ENCODE data around the gene HOXC12. TPM values are rescaled to one million over a fixed set of nuclear protein-coding genes. Genes with fewer than 3 reads are reported as not detected.

The HOXC12 gene
- total and polyA plus RNA-seq, 4 donors = not detected

DNA sequence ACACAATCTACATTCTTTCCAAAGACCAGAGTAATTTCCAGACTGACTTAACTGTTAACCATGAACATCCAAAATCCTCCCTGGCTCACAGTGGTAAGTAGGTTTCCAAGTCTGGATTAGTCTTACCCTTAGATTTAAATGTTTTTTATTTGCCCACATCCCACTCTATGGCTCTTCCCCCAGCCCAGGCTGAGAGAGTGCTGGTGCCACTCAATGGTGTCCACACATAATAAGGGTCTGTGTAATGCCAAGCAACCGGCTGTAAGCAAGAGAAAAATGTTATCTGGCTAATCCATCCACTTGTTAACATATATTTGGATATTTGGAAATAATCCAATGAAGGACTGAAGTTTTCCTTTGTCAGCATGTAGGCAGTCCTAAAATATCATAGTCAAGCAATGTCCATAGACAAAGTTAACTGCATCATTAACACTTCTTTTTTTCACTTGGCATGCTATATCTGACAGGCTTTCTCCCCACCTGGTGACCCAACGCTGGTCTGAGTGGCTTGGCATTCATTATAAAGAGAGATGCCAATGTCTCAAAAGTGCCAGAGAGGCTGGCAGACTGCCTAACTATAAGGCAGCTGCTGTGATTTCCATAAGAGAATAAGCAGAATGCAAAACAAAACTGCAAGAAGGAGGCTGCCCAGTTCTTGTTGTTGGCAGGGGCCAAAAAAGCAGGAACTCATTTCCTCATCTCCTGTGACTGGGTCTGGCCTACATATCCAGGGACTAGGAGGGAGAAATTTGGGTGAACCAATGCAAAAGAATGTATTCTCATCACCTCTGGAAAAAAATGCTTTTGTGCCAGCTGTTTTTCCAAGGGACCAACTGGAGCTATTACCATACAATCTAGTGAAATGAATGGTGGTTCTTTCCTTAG, 29.9 kb upstream of the HOXC12 start:
- H3K9ac ChIP-seq (ENCODE audit: insufficient read depth in 1 of 2, low read length in 2 of 2) = no peak overlapping the region
- no peak overlapping the region for H3K4me3 ChIP-seq
- DNase-seq = no peak
- H3K9me3 ChIP-seq (ENCODE audit: control insufficient read depth in 4 of 4, insufficient read depth in 3 of 4, low read length in 3 of 4) = peaks cover 0 to 9% (median 0%) of the 10 kb centered on the region in 4 donors
- peaks cover 0 to 3% (median 0%) of the 10 kb centered on the region in 5 donors for H3K4me1 ChIP-seq (ENCODE audit: control insufficient read depth in 5 of 5, insufficient read depth in 5 of 5, low read length in 5 of 5)
- no peaks in the 10 kb centered on the region for H3K36me3 ChIP-seq (ENCODE audit: control insufficient read depth in 4 of 4, insufficient read depth in 4 of 4, low read length in 4 of 4)
- TF ChIP-seq, protein P1, sequence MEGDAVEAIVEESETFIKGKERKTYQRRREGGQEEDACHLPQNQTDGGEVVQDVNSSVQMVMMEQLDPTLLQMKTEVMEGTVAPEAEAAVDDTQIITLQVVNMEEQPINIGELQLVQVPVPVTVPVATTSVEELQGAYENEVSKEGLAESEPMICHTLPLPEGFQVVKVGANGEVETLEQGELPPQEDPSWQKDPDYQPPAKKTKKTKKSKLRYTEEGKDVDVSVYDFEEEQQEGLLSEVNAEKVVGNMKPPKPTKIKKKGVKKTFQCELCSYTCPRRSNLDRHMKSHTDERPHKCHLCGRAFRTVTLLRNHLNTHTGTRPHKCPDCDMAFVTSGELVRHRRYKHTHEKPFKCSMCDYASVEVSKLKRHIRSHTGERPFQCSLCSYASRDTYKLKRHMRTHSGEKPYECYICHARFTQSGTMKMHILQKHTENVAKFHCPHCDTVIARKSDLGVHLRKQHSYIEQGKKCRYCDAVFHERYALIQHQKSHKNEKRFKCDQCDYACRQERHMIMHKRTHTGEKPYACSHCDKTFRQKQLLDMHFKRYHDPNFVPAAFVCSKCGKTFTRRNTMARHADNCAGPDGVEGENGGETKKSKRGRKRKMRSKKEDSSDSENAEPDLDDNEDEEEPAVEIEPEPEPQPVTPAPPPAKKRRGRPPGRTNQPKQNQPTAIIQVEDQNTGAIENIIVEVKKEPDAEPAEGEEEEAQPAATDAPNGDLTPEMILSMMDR (IDR thresholded peaks at IDR 0.05; ENCODE audit: control extremely low read depth, extremely low read depth) = no peak
- peaks cover 21 to 100% (median 94%) of the 10 kb centered on the region in 3 donors for H3K27me3 ChIP-seq (ENCODE audit: control insufficient read depth in 3 of 3, insufficient read depth in 3 of 3, low read length in 2 of 3)
- 18 to 66% methylated on average over 2 of the region's 2 CpGs for WGBS, 2 donors
- no peak overlapping the region for H3K27ac ChIP-seq (ENCODE audit: low read depth in 1 of 2, low read length in 1 of 2)
- ATAC-seq (ENCODE audit: insufficient read depth, low FRiP score) = no peak

- Histone ChIP-seq H3K27ac (ENCODE audit: low read depth in 1 of 2, low read length in 1 of 2) (no peak overlapping the region), H3K9ac (ENCODE audit: insufficient read depth in 1 of 2, low read length in 2 of 2) (no peak overlapping the region), H3K9me3 (ENCODE audit: control insufficient read depth in 4 of 4, insufficient read depth in 3 of 4, low read length in 3 of 4) (peaks cover 0 to 14% (median 0%) of the 10 kb centered on the region in 4 donors), H3K36me3 (ENCODE audit: control insufficient read depth in 4 of 4, insufficient read depth in 4 of 4, low read length in 4 of 4) (no peaks in the 10 kb centered on the region), H3K27me3 (ENCODE audit: control insufficient read depth in 3 of 3, insufficient read depth in 3 of 3, low read length in 2 of 3) (peaks cover 30 to 100% (median 99%) of the 10 kb centered on the region in 3 donors), H3K4me3 (no peak overlapping the region), H3K4me1 (ENCODE audit: control insufficient read depth in 5 of 5, insufficient read depth in 5 of 5, low read length in 5 of 5) (peaks cover 0 to 3% (median 0%) of the 10 kb centered on the region in 5 donors)
- DNase-seq = no peak
- no peak for ATAC-seq (ENCODE audit: insufficient read depth, low FRiP score)
- TF ChIP-seq, protein P1 (IDR thresholded peaks at IDR 0.05; ENCODE audit: control extremely low read depth, extremely low read depth) = no peak
- WGBS, 2 donors = 4 to 7% methylated on average over 40 to 45 of the region's 45 CpGs
Observed at GRCh38 chr12:53927220-53928029, 27.3 kb upstream of the HOXC12 start.

DNA sequence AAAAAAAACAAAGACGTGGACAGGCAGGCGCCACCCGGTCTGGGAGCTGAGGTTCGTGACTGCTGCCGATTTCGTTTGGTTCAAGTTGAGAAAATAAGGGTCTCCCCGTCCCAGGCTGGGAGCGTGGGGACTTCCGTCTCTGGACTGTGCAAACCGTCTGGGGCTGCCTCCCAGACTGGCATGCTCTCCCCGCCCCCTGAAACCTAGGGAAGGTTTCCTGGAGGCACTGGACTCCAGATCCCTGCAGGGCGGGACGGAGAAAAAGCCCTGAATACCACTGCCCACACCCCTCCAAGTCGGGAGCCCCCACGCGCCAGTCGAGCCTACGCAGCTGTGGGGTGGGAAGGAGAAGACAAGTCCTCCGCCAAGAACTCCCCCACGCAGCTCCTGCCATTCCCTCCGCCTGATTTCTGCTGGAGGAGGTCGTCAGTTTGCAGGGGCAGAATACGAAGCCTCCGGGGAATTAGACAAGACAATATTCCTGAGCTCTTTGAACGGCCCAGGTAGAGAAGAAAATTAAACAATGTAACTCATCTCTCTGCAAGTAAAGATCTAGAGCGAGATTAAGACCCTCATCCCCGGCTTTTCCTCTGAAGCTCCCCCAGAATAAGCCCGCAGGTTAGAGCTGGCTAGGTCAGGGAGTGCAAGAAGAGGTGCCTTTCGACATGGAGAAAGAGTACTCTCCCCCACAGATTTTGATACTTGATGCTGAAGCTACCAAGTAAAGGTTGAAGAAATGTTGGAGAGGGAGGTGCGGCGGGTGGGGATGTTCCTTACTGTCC, 26.5 kb upstream of the HOXC12 start:
- H3K9me3 ChIP-seq (ENCODE audit: control insufficient read depth in 4 of 4, insufficient read depth in 3 of 4, low read length in 3 of 4) = peaks cover 0 to 14% (median 0%) of the 10 kb centered on the region in 4 donors
- DNase-seq (no peak), ATAC-seq (ENCODE audit: insufficient read depth, low FRiP score) (no peak)
- H3K36me3 ChIP-seq (ENCODE audit: control insufficient read depth in 4 of 4, insufficient read depth in 4 of 4, low read length in 4 of 4) = no peaks in the 10 kb centered on the region
- no peak overlapping the region for H3K4me3 ChIP-seq
- peaks cover 33 to 100% (median 99%) of the 10 kb centered on the region in 3 donors for H3K27me3 ChIP-seq (ENCODE audit: control insufficient read depth in 3 of 3, insufficient read depth in 3 of 3, low read length in 2 of 3)
- 7% methylated on average over 30 to 31 of the region's 31 CpGs for WGBS, 2 donors
- TF ChIP-seq, protein P1 (IDR thresholded peaks at IDR 0.05; ENCODE audit: control extremely low read depth, extremely low read depth) = no peak
- H3K9ac ChIP-seq (ENCODE audit: insufficient read depth in 1 of 2, low read length in 2 of 2) = no peak overlapping the region
- no peak overlapping the region for H3K27ac ChIP-seq (ENCODE audit: low read depth in 1 of 2, low read length in 1 of 2)
- peaks cover 0 to 3% (median 0%) of the 10 kb centered on the region in 5 donors for H3K4me1 ChIP-seq (ENCODE audit: control insufficient read depth in 5 of 5, insufficient read depth in 5 of 5, low read length in 5 of 5)
